HG03045 (cell line): Measurements from ENCODE around the gene LRRC10B.

Experiments
- ATAC-seq: cut with Tn5 transposase; IDR thresholded peaks from one replicate; pipeline ENCODE4 v1.9.1; 2021; ENCODE audit warnings: mild to moderate bottlenecking, moderate library complexity; ENCODE audit not compliant: unreplicated experiment

LRRC10B gene

DNA sequence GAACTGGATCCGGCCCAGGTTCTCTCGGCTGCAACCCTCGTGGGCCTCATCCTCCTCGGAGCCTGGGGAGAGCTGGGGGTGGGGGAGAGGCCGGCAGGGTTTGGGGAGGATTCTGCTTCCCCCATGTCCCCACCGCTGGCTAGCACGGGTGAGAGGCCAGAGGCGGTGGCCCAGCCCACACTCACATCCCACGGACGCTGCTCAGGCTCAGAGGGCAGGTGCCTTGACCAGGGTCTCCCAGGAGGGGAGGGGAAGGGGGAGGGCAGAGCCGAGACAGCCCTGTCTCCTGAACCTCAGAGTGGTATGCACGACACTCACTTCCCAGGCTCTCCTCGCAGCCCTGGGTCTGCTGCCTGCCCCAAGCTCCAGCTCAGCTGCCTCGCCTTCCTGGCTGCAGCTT is 19.6 kb downstream of the LRRC10B start:
- no peak for ATAC-seq

DNA sequence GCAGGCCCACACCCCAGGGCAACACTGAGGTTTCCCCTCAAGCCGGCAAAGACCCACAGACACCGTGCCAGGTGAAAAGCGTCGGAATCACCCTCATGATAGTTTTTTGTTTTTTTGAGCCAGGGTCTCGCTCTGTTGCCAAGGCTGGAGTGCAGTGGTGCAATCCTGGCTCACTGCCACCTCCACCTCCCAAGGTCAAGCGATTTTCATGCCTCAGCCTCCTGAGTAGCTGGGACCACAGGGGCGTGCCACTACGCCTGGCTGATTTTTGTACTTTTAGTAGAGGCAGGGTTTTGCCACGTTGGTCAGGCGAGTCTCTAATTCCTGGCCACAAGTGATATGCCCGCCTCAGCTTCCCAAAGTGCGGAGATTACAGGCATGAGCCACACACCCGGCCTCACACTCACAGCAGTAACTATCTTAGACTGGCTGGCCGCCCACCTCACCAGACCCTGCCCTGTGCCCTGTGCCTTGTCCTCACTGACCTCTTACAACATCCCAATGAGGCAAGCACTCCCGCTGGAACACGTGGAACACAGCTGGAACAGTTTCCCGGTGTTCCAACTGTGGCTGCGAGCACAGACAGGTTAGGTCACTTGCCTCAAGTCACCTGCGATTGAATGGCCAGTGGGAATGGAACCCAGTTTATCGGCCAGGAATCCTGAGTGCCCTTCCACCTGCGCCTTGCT is 21.1 kb downstream of the LRRC10B start:
- no peak for ATAC-seq

DNA sequence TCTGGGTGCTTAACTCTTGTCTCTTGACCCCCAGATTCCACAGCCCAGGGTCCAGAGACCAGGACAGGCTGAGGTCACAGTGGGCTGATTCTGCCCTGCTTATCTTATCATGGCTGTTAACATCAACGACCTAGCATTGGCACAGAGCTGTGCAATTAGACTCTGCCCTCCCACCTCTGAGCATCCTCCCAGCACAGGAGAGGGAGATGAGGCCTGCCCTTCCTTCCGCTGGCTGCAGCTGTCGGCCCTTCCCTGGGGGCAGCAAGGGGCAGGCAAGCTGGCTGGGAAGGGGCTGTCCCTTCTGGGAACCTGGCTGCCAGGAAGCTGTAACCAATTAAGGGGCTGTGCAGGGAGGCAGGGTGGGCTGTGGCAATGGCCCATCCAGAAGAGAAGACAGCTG is 22.5 kb downstream of the LRRC10B start:
- no peak for ATAC-seq

DNA sequence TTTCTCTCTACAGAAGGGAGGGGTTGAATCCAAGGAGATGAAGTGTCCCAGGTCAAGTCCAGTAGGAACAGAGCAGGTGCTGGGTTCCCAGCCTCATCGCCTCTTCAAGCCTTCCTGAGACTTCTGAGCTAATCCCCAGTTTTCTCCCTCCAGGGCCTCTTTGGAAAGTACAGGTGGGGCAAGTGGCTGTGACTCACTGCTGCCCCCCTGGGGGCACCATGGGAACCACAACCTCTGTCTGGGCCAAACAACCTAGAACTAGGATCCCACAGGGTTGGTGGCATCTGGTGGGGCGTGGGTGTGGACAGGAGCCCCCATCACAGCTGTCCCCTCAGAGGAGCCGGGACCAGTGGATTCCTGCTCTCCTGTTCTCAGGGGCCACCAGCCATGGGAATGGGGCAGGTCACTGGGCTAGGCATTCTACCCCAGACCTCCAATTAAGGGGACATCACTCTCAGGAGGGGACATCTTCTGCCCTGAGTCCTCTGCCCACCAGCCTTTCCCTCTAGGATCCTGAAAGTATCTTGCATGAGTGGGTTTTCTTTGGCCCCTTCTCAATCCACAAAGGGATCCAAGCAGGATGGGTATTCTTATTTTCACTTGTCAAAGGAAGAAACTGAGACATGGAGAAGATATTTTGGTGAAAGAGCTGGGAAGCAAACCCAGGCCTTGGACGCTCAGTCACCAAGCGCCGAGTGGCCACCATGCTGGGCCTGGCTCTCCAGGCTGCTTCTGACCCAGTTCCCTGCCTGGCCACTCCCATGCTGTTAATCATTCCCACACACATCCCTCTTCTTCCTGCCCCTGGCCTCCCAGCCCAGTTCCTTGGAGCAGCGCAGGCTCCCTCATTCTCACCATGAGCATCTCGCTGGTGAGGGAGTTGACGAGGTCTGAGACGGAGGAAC is 23.8 kb downstream of the LRRC10B start:
- no peak for ATAC-seq

DNA sequence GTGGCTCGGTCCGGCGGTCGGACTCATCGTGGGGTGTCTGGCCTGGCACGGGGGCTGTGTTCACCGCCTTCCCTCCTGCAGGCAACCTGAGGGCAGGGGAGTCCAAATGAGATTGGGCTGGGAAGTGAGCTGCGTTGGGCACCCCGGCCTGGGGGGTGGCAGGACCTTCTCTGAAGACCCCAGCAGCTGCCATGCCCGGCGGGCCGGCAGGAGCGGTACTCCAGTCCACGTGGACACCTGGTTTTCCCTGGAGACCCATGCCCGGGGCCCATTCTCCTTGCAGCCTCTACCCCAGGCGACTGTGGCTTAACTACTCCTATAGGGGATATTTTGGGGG is 24.5 kb downstream of the LRRC10B start:
- ATAC-seq, result no peak

DNA sequence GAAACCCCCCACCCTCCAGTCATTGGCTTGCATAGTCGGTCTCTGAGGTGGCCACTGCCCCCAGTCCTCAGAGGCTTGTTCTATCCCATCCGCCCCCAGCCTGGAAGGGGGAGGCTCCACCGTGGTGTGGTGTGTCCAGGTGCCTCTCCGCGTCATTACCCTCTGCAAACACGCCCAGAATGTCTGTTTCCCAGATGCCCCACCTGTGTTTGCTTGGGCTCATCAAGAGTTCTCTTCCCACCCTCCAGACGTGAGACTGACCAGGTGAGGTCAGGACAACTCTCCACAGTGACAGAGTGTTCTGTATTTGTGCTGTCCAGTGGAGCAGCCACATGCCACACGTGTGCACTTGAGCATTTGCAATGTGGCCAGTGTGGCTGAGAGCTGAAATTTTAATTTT is 24.9 kb downstream of the LRRC10B start:
- no peak for ATAC-seq

DNA sequence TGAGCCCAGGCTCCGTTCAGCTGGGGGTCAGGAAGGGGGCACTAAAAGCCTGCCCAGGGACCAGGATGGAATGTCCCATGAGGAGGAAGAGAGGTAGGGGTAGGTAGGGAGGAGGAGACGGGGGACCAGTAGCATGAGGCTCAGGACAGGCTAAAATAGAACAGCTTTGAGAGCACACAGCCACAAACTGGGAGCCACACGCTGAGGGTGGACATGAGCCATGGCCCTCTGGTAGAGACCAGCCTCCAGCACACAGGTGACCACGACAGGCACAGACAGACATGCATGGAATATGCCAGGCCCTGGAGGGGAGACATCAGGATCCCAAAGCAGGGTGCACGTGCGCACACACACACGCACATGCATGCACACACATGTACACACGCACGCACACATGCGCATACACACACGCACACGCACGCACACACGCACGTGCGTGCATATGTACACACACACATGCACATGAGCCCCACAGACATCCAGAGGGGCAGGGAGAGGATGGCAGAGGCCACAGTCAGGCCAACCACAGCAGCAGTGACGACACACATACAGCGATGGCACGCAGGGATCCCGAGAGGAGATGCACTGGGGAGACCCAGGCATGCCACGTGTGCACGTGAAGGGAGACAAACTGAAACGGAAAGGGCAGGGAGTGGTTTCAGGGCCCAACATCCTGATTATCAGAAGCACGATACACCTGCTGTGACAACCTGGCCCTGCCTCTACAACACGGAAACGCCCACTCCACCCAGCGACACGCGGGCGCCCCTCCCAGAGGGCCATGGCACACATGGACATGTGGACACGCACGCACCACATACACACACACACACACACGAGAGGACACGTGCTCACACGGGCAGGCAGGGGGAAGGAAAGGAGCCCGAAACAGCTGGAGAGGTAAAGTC is 25.7 kb downstream of the LRRC10B start:
- ATAC-seq, result no peak

DNA sequence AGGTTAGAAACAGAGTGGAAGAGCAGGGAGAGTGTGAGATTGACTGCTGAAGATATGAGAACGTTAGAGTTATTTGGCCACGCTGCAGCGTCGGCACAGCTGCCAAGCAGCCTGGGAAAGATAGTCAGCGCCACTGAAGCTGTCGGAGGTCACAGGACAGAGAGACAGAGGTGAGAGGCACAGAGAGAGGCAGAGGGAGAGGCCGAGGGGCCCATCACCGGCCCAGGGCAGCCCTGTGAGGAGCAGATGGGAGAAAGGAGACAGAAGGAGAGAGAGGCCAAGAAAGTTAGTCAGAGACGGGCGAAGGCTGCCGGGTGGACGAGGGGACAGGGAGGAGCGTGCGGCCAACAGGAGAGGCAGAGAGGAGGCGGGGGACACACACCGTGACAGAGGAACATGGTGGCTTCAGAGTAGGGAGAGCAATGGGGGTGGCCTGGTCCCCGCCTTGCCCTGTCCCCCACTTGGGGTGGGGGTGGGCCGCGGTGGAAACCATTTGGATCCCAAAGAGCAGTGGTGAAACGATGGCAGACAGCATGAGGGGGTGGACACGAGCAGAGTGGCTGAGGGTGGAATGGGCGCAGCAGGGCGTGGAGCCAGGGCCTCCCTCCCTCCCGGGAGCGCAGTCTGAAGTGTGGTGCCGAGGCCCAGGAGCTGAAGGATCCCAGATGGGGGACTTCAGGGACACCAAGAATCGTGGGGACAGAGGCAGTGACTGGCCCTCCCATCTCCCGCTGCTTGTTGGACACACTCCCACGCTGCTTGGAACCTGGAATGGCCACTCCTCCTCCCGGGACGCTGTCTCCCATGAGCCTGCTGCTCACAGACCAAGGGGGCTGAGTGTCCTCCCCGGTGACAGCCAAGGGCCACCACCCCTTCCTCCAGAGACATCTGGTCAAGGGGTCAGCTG is 26.6 kb downstream of the LRRC10B start:
- no peak for ATAC-seq

DNA sequence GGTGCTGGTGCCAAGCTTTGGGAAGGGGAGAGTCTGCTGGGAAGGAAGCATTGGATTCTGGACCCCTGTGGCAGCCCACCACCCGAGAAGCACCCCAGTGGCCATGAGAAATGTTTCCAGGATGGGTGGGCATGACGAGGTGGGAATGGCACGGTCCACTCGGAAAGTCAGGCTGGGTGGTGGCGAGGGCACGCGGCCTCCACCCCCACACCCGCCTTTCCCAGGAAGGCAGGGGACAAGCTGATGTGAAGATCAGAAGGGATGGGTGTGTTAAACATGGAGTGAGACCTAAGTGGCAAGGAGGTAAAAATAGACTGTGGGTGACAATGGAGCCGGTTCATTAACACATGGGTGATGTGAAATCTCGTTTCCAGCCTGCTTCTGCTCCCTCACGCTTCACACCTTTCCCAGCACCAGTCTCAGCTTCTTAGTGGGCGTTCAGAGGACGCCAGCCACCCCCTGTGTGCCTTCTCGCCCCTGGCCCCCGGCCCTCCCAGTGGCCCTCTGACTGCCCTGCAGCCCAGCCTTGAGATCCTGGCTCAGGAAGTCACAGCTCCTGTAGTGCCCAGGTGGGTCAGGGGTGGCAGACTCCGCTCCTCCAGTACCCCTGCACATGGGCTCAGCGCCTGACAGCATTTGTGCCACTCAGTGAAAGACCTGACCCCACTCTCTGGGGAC is 27.6 kb downstream of the LRRC10B start:
- ATAC-seq, result no peak

DNA sequence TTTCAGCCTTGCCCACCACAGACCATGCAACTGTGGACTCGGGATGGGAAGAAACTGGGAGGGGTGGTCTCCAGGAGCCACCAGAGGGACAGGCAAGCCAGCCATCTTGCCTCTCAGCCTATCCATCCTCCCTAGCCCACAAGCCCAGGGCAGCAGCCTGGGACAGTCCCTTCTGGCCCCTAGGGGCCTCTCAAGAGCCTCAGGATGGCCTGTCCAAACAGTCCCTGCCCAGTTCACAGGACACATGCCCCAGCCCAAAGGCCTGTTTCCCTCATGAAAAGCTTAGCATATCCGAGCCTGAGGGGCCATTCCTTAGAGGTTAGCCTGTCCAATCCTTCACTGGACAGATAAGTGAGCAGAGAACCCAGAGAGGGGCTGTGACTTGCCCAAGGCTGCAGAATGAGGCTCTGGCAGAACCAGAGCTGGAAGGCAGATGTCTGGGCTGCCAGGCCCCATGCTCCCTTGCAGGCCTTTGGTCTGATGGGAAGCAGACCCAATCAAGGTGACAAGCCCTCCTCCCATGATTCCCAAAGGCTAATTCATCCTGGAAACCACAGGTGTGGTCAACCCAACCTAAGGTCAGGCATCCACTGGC is 28.2 kb downstream of the LRRC10B start:
- no peak for ATAC-seq

DNA sequence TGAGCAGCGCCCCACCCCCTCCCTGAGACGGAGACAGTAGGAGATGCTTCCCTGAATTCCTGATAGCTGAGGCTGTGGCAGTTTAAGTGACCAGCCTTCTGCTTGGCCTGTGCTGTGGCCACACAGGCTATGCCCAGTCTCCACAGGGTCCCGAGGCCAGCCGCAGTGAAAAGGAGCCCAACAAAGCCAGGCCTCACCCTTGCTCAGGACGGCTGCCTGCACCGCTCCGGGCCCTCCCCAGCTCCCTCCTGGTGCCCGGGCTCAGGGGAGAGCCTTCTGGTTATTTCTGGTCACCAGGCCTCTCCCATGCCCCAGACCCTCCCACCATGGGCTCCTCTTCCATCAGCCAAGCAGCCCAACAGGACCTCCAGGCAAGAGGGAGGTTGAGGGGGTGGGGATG is 28.8 kb downstream of the LRRC10B start:
- ATAC-seq, result no peak

DNA sequence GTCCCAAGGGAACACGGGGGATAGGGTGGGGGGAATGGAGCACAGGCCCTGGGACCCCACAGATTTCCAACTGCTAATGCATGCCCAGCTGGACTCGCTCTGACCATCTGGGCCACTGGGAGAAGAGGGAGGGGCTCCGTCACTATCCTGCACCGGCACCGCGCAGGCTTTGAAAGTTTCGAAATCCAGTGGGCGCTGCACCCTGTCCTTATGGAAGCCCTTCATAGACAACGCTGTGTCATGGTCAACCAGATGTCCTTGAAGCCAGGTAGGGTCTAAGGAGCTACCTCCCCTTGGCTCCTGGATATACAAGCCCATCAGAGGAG is 30.1 kb downstream of the LRRC10B start:
- ATAC-seq, result no peak

DNA sequence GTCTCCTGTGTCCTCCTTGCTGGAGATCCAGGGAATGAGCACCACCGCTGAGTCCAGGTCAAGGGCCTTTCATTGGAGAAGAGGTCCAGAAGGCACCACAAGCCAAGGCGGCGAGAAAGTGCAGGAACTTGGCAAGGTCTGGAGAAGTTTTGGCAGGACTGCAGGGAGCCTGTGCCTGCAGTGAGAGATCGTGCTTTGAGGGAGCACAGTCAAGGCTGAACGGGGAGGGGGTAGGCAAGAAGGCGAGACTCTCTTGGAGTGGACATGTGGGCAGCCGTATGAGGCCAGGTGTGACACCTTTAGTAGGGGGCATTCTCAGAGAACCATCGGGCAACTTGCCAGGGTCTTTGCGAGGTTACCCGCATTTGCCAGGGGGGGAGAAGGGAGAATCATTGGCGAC is 30.5 kb downstream of the LRRC10B start:
- ATAC-seq, result no peak

DNA sequence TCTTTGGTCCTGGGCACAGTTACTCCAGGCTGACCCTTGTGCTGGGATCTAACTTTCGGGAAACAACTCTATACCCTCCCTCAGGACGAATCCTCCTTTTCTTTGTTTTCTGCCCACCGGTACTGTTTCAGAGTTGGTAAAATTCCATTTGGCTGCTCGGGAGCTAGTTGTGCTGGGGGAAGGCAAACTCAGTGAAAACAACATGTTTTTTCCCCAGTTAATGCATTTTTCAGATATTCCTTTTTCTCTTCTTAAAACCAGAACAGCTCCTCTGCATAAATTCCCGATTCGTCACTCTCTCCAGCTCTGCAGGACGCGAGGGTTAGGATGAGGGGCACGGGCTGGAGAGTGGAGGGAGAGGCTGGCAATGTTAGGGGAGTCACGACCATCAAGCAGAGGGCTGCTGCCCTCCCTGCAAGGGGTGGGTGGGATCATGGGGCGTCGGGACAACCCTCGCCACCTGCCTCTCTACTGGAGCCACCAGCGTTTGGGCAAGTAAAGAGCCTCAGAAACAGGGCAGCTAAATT is 31.3 kb downstream of the LRRC10B start:
- ATAC-seq, result no peak

DNA sequence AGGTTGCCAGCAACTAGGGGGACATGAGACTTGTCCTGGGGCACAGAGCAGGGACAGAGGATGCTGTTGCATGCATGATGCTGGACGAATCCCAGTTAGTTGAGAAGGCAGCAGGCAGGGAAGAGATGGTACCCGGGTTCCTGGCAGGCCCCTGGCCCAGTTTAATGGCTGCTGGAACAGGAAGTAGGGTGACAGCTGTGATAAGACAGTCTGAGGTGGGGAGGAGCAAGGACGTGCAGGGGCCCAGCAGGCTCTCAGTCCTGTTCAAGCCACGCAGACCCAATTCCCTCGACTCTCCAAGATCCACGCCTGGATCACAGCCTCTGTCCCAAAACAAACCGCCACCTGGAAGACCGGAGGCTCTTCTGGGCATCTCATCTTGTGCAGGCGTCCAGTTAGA is 32.0 kb downstream of the LRRC10B start:
- ATAC-seq, result no peak

DNA sequence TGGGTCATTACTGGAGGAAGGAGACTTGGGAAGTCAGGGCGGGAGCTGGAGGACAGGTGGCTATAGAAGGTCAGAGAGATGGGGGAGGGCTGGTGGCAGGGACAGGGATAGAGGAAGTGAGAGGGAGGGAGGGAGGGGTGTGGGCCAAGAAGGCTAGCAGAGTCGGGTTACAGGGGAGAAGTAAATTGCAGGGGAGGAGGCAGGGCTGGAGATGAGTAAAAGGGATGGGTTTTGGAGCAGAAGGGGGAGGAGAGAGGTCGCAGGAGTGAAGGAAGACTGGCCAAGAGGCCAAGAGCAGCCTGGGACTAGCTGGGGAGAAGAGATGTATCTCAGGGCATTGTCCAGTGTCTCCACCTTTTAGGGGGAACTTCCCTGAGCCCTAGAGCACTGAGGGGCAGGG is 33.0 kb downstream of the LRRC10B start:
- no peak for ATAC-seq

DNA sequence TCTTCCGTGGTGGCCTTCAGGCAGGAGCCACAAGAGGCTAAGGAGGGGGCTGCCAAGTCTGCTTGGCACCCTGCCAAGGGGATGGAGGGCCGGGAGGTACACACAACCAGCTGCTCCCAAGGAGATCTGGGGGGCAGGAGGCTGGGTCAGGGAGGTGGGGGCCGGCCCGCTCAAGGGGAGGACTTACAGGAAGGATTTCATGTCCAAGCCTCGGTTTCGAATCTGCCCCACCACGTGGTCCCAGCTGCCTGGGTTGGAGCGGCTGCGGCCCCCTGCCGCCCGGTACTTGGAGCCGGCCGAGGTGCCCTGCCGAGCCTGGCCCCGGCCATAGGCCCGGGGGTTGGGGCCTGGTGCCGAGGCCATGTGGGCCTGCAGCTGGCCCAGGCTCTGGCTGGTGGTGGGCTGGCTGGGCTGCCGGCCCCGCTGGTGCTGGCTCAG is 33.5 kb downstream of the LRRC10B start:
- ATAC-seq, result no peak

DNA sequence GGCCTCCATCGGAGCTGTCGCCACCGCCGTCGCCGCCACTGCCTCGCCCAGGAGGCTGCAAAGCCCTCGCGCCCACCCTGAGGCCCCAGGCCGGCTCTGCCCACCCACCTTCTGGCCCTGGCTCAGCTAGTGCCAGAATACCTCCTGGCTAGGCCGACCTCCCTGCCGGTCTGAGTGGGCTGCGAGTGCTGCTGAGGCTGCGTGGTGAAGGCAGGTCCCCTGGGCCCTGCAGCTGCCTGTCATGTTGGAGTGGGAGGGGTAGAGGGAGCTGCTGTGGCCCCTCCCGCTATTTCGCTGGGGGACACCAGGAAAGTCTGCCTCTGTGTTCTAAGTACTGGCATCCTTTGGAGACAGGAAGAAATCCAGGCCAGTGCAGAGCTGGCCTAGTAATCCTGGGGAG is 34.2 kb downstream of the LRRC10B start:
- ATAC-seq, result no peak

DNA sequence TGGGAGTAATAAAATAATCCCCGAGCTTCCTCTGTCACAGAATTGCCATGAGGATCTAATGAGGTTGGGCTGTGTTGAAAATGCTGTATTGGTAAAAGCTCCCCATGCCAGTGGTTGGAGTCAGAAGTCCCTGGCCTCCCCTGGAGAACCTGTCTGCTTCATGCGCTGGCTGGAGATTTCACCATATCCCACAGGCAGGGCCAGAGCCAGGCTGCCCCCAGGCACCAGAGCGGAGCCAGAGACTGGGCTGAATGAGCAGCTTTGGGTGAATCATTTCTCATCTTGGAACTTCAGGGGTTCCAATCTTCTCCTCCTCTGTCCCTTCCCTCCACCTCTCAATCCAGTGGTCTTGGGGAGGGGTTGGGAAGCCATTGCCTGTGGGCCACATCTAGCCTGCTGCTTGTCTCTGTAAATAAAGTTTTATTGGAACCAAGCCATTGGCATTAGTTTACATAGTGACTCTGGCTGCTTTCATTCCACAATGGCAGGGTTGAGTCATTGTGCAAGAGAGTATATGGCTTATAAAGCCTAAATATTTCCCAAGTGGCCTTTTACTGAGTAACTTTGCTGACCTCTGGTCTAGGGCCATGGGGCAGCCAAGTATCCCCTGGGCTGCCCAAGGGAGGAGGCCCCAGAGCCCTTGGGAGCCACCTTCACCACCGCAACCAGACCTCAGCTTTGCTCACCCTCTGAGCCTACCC is 35.2 kb downstream of the LRRC10B start:
- ATAC-seq, result no peak
